Neural cell (in vitro differentiated cells): ENCODE measurements around the gene IL1RL2. TPM values are rescaled to one million over a fixed set of nuclear protein-coding genes. Genes with fewer than 3 reads are reported as not detected.

Experiments
- H2AFZ ChIP-seq: fragments of 200-600, 300-800 bp; sonication (generic), shearing (Covaris generic); 2 replicates; pipeline ENCODE4 v1.6.0; 2014; ENCODE audit warnings: low read depth, mild to moderate bottlenecking, antibody characterized with exemption, low read length, moderate library complexity
- H3F3A ChIP-seq: fragments of 200-600 bp; shearing (Covaris generic); 2 replicates; pipeline ENCODE4 v1.6.1; 2016; ENCODE audit warnings: mild to moderate bottlenecking, moderate library complexity, mixed read lengths, antibody characterized with exemption, low read length; ENCODE audit not compliant: insufficient read depth, poor library complexity, severe bottlenecking
- H3K27ac ChIP-seq: fragments of 200-600, 300-800 bp; sonication (generic), shearing (Covaris generic); 2 replicates; pipeline ENCODE4 v1.5.1; 2014; ENCODE audit warnings: mild to moderate bottlenecking, low read length, moderate library complexity
- H3K27me3 ChIP-seq: fragments of 300-800, 200-600 bp; sonication (generic), shearing (Covaris generic); 2 replicates; pipeline ENCODE4 v1.6.0; 2014; ENCODE audit warnings: mild to moderate bottlenecking, low read depth, low read length, moderate library complexity; ENCODE audit not compliant: insufficient read depth
- H3K36me3 ChIP-seq: fragments of 300-800, 200-600 bp; sonication (generic), shearing (Covaris generic); 2 replicates; pipeline ENCODE4 v1.5.1; 2014; ENCODE audit warnings: mild to moderate bottlenecking, antibody characterized with exemption, low read length, moderate library complexity; ENCODE audit not compliant: insufficient read depth
- H3K4me2 ChIP-seq: fragments of 300-800, 200-600 bp; sonication (generic), shearing (Covaris generic); 2 replicates; pipeline ENCODE4 v1.6.0; 2014; ENCODE audit warnings: mild to moderate bottlenecking, low read length
- H3K4me3 ChIP-seq: fragments of 300-800, 200-600 bp; sonication (generic), shearing (Covaris generic); 2 replicates; pipeline ENCODE4 v1.5.1; 2014; ENCODE audit warnings: mild to moderate bottlenecking, low read length, moderate library complexity
- H3K79me2 ChIP-seq: fragments of 200-600 bp; shearing (Covaris generic); replicated peaks from 2 replicates; pipeline ENCODE4 v1.6.0; 2014; ENCODE audit warnings: mild to moderate bottlenecking, low read length, moderate library complexity; ENCODE audit not compliant: insufficient read depth
- H3K9ac ChIP-seq: fragments of 300-800, 200-600 bp; sonication (generic), shearing (Covaris generic); 2 replicates; pipeline ENCODE4 v1.6.1; 2016; ENCODE audit warnings: mild to moderate bottlenecking, low read length, mixed read lengths
- H3K9me2 ChIP-seq: fragments of 200-600 bp; shearing (Covaris generic); 2 replicates; pipeline ENCODE4 v1.6.1; 2016; ENCODE audit warnings: mild to moderate bottlenecking, low read length, mixed read lengths; ENCODE audit not compliant: insufficient read depth
- H3K9me3 ChIP-seq: fragments of 200-600, 300-800 bp; sonication (generic), shearing (Covaris generic); 2 replicates; pipeline ENCODE4 v1.6.1; 2016; ENCODE audit warnings: mild to moderate bottlenecking, mixed run types, low read length, moderate library complexity, mixed read lengths
- H4K20me1 ChIP-seq: fragments of 200-600 bp; shearing (Covaris generic); 2 replicates; pipeline ENCODE4 v1.6.1; 2016; ENCODE audit warnings: mild to moderate bottlenecking, mixed run types; ENCODE audit not compliant: insufficient read depth
- CTCF ChIP-seq: fragments of 450-650 bp; IDR thresholded peaks from 2 replicates; pipeline ENCODE4 v1.5.1; 2014; ENCODE audit warnings: antibody characterized with exemption, mild to moderate bottlenecking, moderate library complexity; ENCODE audit not compliant: poor library complexity, severe bottlenecking
- EP300 ChIP-seq: fragments of 450-650 bp; conservative IDR thresholded peaks from 2 replicates; pipeline ENCODE4 v1.6.1; 2014; ENCODE audit warnings: antibody characterized with exemption, mild to moderate bottlenecking, moderate library complexity; ENCODE audit not compliant: poor library complexity, severe bottlenecking
- EZH2 ChIP-seq: fragments of 200-600, 300-800 bp; shearing (Covaris generic), sonication (generic); IDR thresholded peaks from 2 replicates; pipeline ENCODE4 v1.6.1; 2014; ENCODE audit warnings: antibody characterized with exemption, low read length, borderline replicate concordance, mild to moderate bottlenecking; ENCODE audit not compliant: insufficient read depth, poor library complexity, severe bottlenecking
- MXI1 ChIP-seq: fragments of 450-650 bp; conservative IDR thresholded peaks from 2 replicates; pipeline ENCODE4 v1.6.1; 2014; ENCODE audit warnings: antibody characterized with exemption, mild to moderate bottlenecking; ENCODE audit not compliant: poor library complexity, severe bottlenecking
- POLR2AphosphoS5 ChIP-seq: IDR thresholded peaks from 2 replicates; pipeline ENCODE4 v1.6.1; 2012
- RAD21 ChIP-seq: fragments of 450-650 bp; conservative IDR thresholded peaks from 2 replicates; pipeline ENCODE4 v1.6.1; 2014; ENCODE audit warnings: antibody characterized with exemption, mild to moderate bottlenecking, moderate library complexity
- REST ChIP-seq: IDR thresholded peaks from 2 replicates; pipeline ENCODE4 v1.6.1; 2012; ENCODE audit warnings: borderline replicate concordance
- SMC3 ChIP-seq: fragments of 450-650 bp; conservative IDR thresholded peaks from 2 replicates; pipeline ENCODE4 v1.6.1; 2014; ENCODE audit warnings: antibody characterized with exemption, mild to moderate bottlenecking, moderate library complexity; ENCODE audit not compliant: poor library complexity
- TAF1 ChIP-seq: IDR thresholded peaks from 2 replicates; pipeline ENCODE4 v1.6.1; 2012; ENCODE audit warnings: low read depth
- polyA plus RNA-seq: library from polyadenylated mRNA; depleted of rRNA; stranded (reverse); fragments of >200 nt; gene quantifications from 2 replicates; pipeline ENCODE4 v1.2.3, GENCODE V29; 2014

The IL1RL2 gene
- polyA plus RNA-seq, 1 donor from 2014 or later = not detected

- Histone ChIP-seq H3K79me2 (no peaks in the 10 kb centered on the region), H3F3A (no peaks in the 10 kb centered on the region), H3K27me3 (peaks cover 10% of the 10 kb centered on the region), H4K20me1 (no peaks in the 10 kb centered on the region), H3K4me3 (no peak overlapping the region), H2AFZ (no peak overlapping the region), H3K4me2 (no peak overlapping the region), H3K36me3 (no peaks in the 10 kb centered on the region), H3K27ac (no peak overlapping the region), H3K9me2 (no peaks in the 10 kb centered on the region), H3K9ac (no peak overlapping the region), H3K9me3 (no peaks in the 10 kb centered on the region)
- TF ChIP-seq RAD21 (no peak), POLR2AphosphoS5 (no peak), REST (no peak), EP300 (no peak), TAF1 (no peak), SMC3 (no peak), EZH2 (no peak)
Measured at GRCh38 chr2:102250278-102250821, 63.5 kb downstream of the IL1RL2 start.

DNA sequence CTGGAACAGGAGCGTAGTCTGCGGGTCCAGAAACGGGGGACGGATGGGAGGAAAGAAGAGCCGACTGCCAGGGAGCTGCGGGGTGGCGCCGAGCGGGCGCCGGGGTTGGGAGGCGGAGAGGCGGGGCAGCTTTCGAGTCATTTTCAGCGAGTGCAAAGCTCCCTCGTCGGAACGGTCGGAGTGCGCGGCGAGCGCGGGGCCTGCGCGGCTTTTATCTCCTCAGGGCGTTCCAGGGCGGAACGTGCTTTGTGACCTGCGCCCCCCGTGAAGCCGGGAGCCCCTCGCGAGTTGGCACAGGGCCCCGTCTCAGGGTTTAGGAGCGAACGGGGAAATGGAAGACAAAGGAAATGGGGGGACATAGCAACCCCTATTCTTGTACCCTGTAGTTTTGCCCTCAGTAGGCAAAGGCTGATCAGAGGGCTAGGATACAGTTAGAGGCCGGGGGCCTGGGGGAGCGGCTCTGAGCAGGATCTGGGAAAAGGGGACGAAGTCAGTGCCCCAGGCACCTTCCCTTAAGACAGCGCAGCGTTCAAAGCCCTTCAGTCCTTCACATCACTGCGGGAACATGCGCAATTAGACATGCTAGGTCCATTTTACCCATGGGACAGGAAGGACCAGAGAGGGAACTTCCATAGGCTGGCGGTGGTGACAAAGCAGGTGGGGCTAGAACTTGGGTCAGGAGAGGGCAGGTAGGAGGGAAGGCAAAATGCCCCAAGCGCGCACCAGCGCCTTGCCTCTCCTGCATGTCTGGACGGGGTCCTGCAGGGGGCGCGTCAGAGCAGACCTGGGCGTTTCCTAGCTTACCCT is 64.4 kb downstream of the IL1RL2 start:
- Histone ChIP-seq H3K9ac (no peak overlapping the region), H3K4me3 (peak overlapping the region; percentile 31), H3K79me2 (no peaks in the 10 kb centered on the region), H2AFZ (no peak overlapping the region), H3K27me3 (peaks cover 10% of the 10 kb centered on the region), H3K36me3 (no peaks in the 10 kb centered on the region), H4K20me1 (no peaks in the 10 kb centered on the region), H3K9me3 (no peaks in the 10 kb centered on the region), H3K27ac (no peak overlapping the region), H3K4me2 (no peak overlapping the region), H3K9me2 (no peaks in the 10 kb centered on the region), H3F3A (no peaks in the 10 kb centered on the region)
- TF ChIP-seq MXI1 (no peak), SMC3 (no peak), CTCF (no peak), TAF1 (no peak), EP300 (no peak), EZH2 (no peak), RAD21 (no peak), POLR2AphosphoS5 (no peak), REST (no peak)
